GM19452 (cell line): Measurements from ENCODE around the gene PCDHA10.

ENCODE experiments used
- ATAC-seq: cut with Tn5 transposase; IDR thresholded peaks from one replicate; pipeline ENCODE4 v1.9.1; 2021; ENCODE audit not compliant: unreplicated experiment

PCDHA10 gene

DNA sequence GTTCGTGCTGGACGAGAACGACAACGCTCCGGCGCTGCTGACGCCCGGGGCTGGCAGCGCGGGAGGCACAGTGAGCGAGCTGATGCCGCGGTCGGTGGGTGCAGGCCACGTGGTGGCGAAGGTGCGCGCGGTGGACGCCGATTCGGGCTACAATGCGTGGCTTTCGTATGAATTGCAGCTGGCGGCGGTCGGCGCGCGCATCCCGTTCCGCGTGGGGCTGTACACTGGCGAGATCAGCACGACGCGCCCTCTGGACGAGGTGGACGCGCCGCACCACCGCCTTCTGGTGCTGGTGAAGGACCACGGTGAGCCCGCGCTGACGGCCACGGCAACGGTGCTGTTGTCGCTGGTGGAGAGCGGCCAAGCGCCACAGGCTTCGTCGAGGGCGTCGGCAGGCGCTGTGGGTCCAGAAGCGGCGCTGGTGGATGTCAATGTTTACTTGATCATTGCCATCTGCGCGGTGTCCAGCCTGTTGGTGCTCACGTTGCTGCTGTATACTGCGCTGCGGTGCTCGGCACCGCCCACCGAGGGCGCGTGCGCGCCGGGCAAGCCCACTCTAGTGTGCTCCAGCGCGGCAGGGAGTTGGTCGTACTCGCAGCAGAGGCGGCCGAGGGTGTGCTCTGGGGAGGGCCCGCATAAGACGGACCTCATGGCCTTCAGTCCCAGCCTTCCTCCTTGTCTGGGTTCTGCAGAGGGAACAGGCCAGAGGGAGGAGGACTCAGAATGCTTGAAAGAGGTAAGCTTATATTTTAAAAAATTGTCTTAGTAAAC is 28.4 kb downstream of the PCDHA10 start:
- ATAC-seq = no peak

DNA sequence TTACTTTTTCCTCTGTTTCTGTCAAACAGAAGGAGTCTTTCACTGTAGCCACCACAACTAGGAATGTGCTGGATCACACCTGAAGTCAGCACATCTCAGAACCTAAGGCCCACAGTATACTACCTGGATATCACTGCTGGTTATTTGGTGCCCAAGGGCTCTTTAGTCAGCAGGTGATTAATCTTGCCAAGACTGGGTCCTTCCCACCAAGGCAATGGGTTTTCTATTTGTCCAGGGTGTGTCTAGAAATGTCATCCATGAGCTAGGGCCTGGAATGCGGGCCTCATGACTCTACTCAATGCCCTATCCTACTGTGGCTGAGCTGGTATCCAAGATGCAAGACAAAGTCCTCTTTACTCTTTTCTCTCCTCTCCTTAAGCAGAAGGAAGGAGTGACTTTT is 60.6 kb downstream of the PCDHA10 start:
- no peak for ATAC-seq
